HepG2 (cell line): ENCODE measurements around the gene GRK4. TPM values are rescaled to one million over a fixed set of nuclear protein-coding genes. Genes with fewer than 3 reads are reported as not detected.

ENCODE experiments used
- ATAC-seq: fragments of 200-7000 bp; cut with Tn5 transposase; 3 replicates; pipeline ENCODE4 v1.9.1; 2020; ENCODE audit warnings: mild to moderate bottlenecking, moderate library complexity
- BruUV-seq: library from RNA; stranded (reverse); fragments of 400-500 nt; replicated peaks from 2 replicates; lab custom pipeline; 2021; lab: Mats Ljungman, UMichigan
- CTCF ChIA-PET: fragments of 300-600 bp; formaldehyde crosslinking; extraction: SDS; loops from one replicate; lab custom pipeline; 2021; ENCODE audit warnings: low total read pairs, inconsistent platforms, low intra/inter-chr PET ratio; lab: Yijun Ruan, JAX
- POLR2A ChIA-PET: fragments of 350-600 bp; sonication (Branson Sonifier 250); formaldehyde crosslinking; loops from one replicate; lab custom pipeline; 2020; ENCODE audit warnings: antibody characterized with exemption, inconsistent platforms; lab: Yijun Ruan, JAX
- DNase-seq: peaks from one replicate; pipeline ENCODE4 v3.0.0-alpha.2; 2015; ENCODE audit warnings: low spot score
- FAIRE-seq: peaks from 3 replicates; lab custom pipeline; 2011; peaks lifted over from hg19 to GRCh38; lab: Jason Lieb, UNC
- H2AFZ ChIP-seq: one replicate; pipeline ENCODE4 v1.6.1; 2011; ENCODE audit warnings: low read length, inconsistent platforms
- H3K27ac ChIP-seq: fragments of 300-600 bp; 3 replicates; pipeline ENCODE4 v1.8.0; 2011; ENCODE audit warnings: mixed run types, mild to moderate bottlenecking, mixed read lengths, low read length, inconsistent platforms; ENCODE audit not compliant: insufficient read depth; ENCODE audit errors: extremely low read length
- H3K27me3 ChIP-seq, 2 experiments: fragments of 200-600 bp in 1 of 2; 2 replicates in 1 of 2; 3 replicates in 1 of 2; pipeline versions ENCODE4 v1.6.0 to v1.8.0; 2011; ENCODE audit warnings: low read length in 2 of 2, mild to moderate bottlenecking in 2 of 2, moderate library complexity in 2 of 2, inconsistent platforms in 1 of 2; ENCODE audit not compliant: insufficient read depth in 2 of 2, control insufficient read depth in 1 of 2
- H3K36me3 ChIP-seq, 2 experiments: fragments of 200-600 bp in 1 of 2; replicated peaks in 1 of 2; 2 replicates in 1 of 2; 3 replicates in 1 of 2; pipeline versions ENCODE4 v1.5.1 to v1.8.0; 2011; ENCODE audit warnings: low read length in 2 of 2, inconsistent platforms in 1 of 2; ENCODE audit not compliant: insufficient read depth in 2 of 2, control insufficient read depth in 1 of 2
- H3K4me1 ChIP-seq: 2 replicates; pipeline ENCODE4 v1.5.1; 2012; ENCODE audit warnings: low read length, inconsistent platforms; ENCODE audit not compliant: insufficient read depth
- H3K4me2 ChIP-seq: 2 replicates; pipeline ENCODE4 v1.6.0; 2011; ENCODE audit warnings: low read depth, low read length, inconsistent platforms
- H3K4me3 ChIP-seq, 3 experiments: fragments of 200-600 bp in 1 of 3; sonication (generic), shearing (Covaris generic) in 1 of 3; replicated peaks in 1 of 3; 2 replicates each; pipeline ENCODE4 v1.5.1; 2011 to 2016; ENCODE audit warnings: low read length in 3 of 3, inconsistent platforms in 2 of 3, low read depth in 2 of 3, mild to moderate bottlenecking in 2 of 3, control low read depth in 1 of 3, mixed read lengths in 1 of 3; ENCODE audit not compliant: insufficient read depth in 1 of 3
- H3K79me2 ChIP-seq: one replicate; pipeline ENCODE4 v1.6.1; 2011; ENCODE audit warnings: low read length, inconsistent platforms; ENCODE audit not compliant: insufficient read depth
- H3K9ac ChIP-seq: 2 replicates; pipeline ENCODE4 v1.6.0; 2011; ENCODE audit warnings: mild to moderate bottlenecking, low read depth, low read length, inconsistent platforms; ENCODE audit not compliant: insufficient read depth
- H3K9me3 ChIP-seq: 2 replicates; pipeline ENCODE4 v1.5.1; 2012; ENCODE audit warnings: mild to moderate bottlenecking, low read length
- H4K20me1 ChIP-seq: 2 replicates; pipeline ENCODE4 v1.6.0; 2011; ENCODE audit warnings: inconsistent platforms, mild to moderate bottlenecking, low read length, moderate library complexity; ENCODE audit not compliant: insufficient read depth
- ADNP ChIP-seq: sonication (generic); formaldehyde crosslinking; IDR thresholded peaks from 2 replicates; pipeline ENCODE4 v1.4.0; 2020; ENCODE audit warnings: missing genetic modification reagents
- BCL6 ChIP-seq: IDR thresholded peaks from 2 replicates; pipeline ENCODE4 v1.6.1; 2016; ENCODE audit warnings: missing genetic modification reagents, missing compliant biosample characterization
- ETV6 ChIP-seq: sonication (generic); formaldehyde crosslinking; conservative IDR thresholded peaks from 2 replicates; pipeline ENCODE4 v1.4.0; 2020; ENCODE audit warnings: missing genetic modification reagents
- FOXK1 ChIP-seq: sonication (generic); formaldehyde crosslinking; IDR thresholded peaks from 2 replicates; pipeline ENCODE4 v1.4.0; 2020; ENCODE audit warnings: low read depth, missing genetic modification reagents, borderline replicate concordance
- FOXK2 ChIP-seq: fragments of 450-650 bp; IDR thresholded peaks from 2 replicates; pipeline ENCODE4 v1.6.1; 2016
- KMT2A ChIP-seq: sonication (generic); formaldehyde crosslinking; IDR thresholded peaks from 2 replicates; pipeline ENCODE4 v1.4.0; 2020; ENCODE audit warnings: missing genetic modification reagents
- NR2F6 ChIP-seq, 2 experiments: IDR thresholded peaks; 2 replicates each; pipeline ENCODE4 v1.6.1; 2016; ENCODE audit warnings: antibody characterized with exemption in 1 of 2, mild to moderate bottlenecking in 1 of 2
- NR3C1 ChIP-seq: sonication (generic); formaldehyde crosslinking; IDR thresholded peaks from 2 replicates; pipeline ENCODE4 v1.4.0; 2020; ENCODE audit warnings: missing genetic modification reagents
- PBX2 ChIP-seq: IDR thresholded peaks from 2 replicates; pipeline ENCODE4 v1.6.1; 2016; ENCODE audit warnings: control low read depth
- POLR2AphosphoS2 ChIP-seq: IDR thresholded peaks from 2 replicates; pipeline ENCODE4 v1.6.1; 2011; ENCODE audit warnings: low read depth, low read length, improper control_type of control experiment
- RORA ChIP-seq: sonication (generic); formaldehyde crosslinking; IDR thresholded peaks from 2 replicates; pipeline ENCODE4 v1.5.0; 2020; ENCODE audit warnings: mild to moderate bottlenecking, missing genetic modification reagents, moderate library complexity
- SCMH1 ChIP-seq: sonication (generic); formaldehyde crosslinking; IDR thresholded peaks from 2 replicates; pipeline ENCODE4 v1.9.0; 2021; ENCODE audit warnings: missing genetic modification reagents, mild to moderate bottlenecking, borderline replicate concordance
- SMC3 ChIP-seq: IDR thresholded peaks from 2 replicates; pipeline ENCODE4 v1.6.1; 2011; ENCODE audit warnings: low read length, improper control_type of control experiment
- STAT5B ChIP-seq: sonication (generic); formaldehyde crosslinking; IDR thresholded peaks from 2 replicates; pipeline ENCODE4 v1.4.0; 2020; ENCODE audit warnings: missing genetic modification reagents
- ZMYM4 ChIP-seq: sonication (generic); formaldehyde crosslinking; IDR thresholded peaks from 2 replicates; pipeline ENCODE4 v1.8.1; 2023; ENCODE audit warnings: mild to moderate bottlenecking, missing genetic modification reagents
- ZNF20 ChIP-seq: sonication (generic); formaldehyde crosslinking; IDR thresholded peaks from 2 replicates; pipeline ENCODE4 v1.4.0; 2020; ENCODE audit warnings: mild to moderate bottlenecking, moderate library complexity, missing genetic modification reagents
- ZNF33A ChIP-seq: sonication (generic); formaldehyde crosslinking; IDR thresholded peaks from 2 replicates; pipeline ENCODE4 v1.5.1; 2020; ENCODE audit warnings: missing genetic modification reagents, mild to moderate bottlenecking, moderate library complexity, borderline replicate concordance
- ZNF605 ChIP-seq: sonication (generic); formaldehyde crosslinking; IDR thresholded peaks from 2 replicates; pipeline ENCODE4 v1.8.0; 2022; ENCODE audit warnings: mild to moderate bottlenecking, missing genetic modification reagents
- ZNF720 ChIP-seq: sonication (generic); formaldehyde crosslinking; IDR thresholded peaks from 2 replicates; pipeline ENCODE4 v1.4.0; 2020; ENCODE audit warnings: missing genetic modification reagents
- ZNF841 ChIP-seq: sonication (generic); formaldehyde crosslinking; IDR thresholded peaks from 2 replicates; pipeline ENCODE4 v1.8.1; 2023; ENCODE audit warnings: missing genetic modification reagents, borderline replicate concordance
- WGBS: methylation state at CpG from one replicate; pipeline ENCODE4 v1.1.6; 2017; ENCODE audit warnings: low lambda C conversion rate; 5-methylcytosine and 5-hydroxymethylcytosine counted together
- in situ Hi-C: cut with HindIII; loops from 2 replicates; pipeline ENCODE4 v1.10.0; 2017; ENCODE audit warnings: low pct_unique_long_range_greater_than_20kb; ENCODE audit not compliant: extremely low pct_ligation_motif_present
- intact Hi-C: fragments of 100-400 bp; cut with micrococcal nuclease; formaldehyde crosslinking; loops from one replicate; pipeline ENCODE4 v1.10.0; 2022; ENCODE audit not compliant: unreplicated experiment
- polyA plus RNA-seq, 8 experiments: library from polyadenylated mRNA; depleted of rRNA in 3 of 8; stranded (reverse) in 7 of 8; unstranded in 1 of 8; fragments of >200 nt; fragmentation: Illumina TruSeq in 4 of 8; extraction: Trizol in 4 of 8; gene quantifications; 2 replicates each; pipeline versions ENCODE4 v1.2.1 to v1.2.3, GENCODE V29; 2011 to 2016; ENCODE audit warnings: low read depth in 4 of 8, missing spikeins in 1 of 8, mixed read lengths in 1 of 8; ENCODE audit not compliant: insufficient read depth in 1 of 8
- total RNA-seq, 5 experiments: library from RNA; depleted of rRNA; stranded (reverse); fragments of >200 nt; fragmentation: Illumina TruSeq; extraction: Trizol; gene quantifications; 2 replicates each; pipeline ENCODE4 v1.2.3, GENCODE V29; 2016; ENCODE audit warnings: low read depth in 1 of 5

The GRK4 gene
- total and polyA plus RNA-seq, 2 of the 13 experiments (the other 11 are each of a cell fraction or from before 2014, with no cell fraction given) = 1.8 to 2.0 TPM

DNA sequence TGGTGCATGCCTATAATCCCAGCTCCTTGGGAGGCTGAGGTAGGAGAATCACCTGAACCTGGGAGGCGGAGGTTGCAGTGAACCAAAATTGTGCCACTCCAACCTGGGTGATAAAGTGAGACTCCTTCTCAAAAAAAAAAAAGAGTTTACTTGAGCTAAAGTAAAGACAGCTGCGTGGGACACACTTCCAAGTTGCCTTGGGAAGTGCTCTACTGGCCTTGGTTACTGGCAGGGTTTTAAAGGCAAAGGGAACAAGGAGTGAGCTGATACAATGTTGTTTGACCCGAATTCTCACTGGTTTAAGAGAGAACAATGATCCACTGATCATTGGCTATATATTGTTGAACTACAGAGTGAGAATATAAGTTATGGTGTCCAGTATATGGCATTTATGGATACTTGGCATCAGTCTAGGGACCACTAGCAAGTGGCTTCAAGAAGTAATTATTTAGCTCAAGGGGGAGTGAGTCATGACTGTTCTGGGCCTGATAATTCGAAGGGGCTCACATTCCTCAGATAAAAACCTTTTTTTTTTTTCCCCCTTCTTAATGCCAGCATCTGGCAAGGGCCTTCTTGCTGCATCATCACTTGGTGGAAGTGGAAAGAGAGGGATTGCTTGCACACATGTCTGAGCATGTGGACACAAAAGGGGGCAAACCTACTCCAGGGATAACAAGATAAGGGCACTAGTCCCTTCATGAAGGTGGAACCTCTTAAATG is 32.3 kb downstream of the GRK4 start:
- FAIRE-seq (no peak), DNase-seq (no peak), ATAC-seq (no peak)
- no peak overlapping the region for H3K9ac ChIP-seq
- POLR2A ChIA-PET = no interaction called here
- no TSS peak for BruUV-seq
- intact Hi-C loops (no loop called here), in situ Hi-C loops (no loop called here)
- H4K20me1 ChIP-seq = no peaks in the 10 kb centered on the region
- peaks cover 0 to 7% of the 10 kb centered on the region in 2 experiments; a peak in 1 of 5 replicates for H3K27me3 ChIP-seq
- H3K4me2 ChIP-seq = no peak overlapping the region
- no peaks in the 10 kb centered on the region for H3K79me2 ChIP-seq
- H3K4me1 ChIP-seq = no peaks in the 10 kb centered on the region
- no peak overlapping the region for H2AFZ ChIP-seq
- H3K36me3 ChIP-seq = no peaks in the 10 kb centered on the region
- H3K4me3 ChIP-seq = no peak overlapping the region
- WGBS = 25% methylated on average over 4 of the region's 4 CpGs
- CTCF ChIA-PET = no interaction called here
- TF ChIP-seq SCMH1 = no peak
- no peak for TF ChIP-seq ZNF33A
- TF ChIP-seq ZNF841 = no peak
- TF ChIP-seq SMC3 = no peak
- no peak for TF ChIP-seq KMT2A (CRISPR knock-in tag)
- TF ChIP-seq RORA (CRISPR knock-in tag) = no peak
- no peak for TF ChIP-seq ETV6 (CRISPR knock-in tag)
- no peak for TF ChIP-seq ZNF605 (CRISPR knock-in tag)
- no peak for TF ChIP-seq NR3C1 (CRISPR knock-in tag)
- no peak for TF ChIP-seq ZMYM4 (CRISPR knock-in tag)
- TF ChIP-seq ZNF720 = no peak
- no peak for TF ChIP-seq NR2F6 (IDR thresholded peaks at IDR 0.05)
- no peak for TF ChIP-seq NR2F6 (CRISPR knock-in tag; IDR thresholded peaks at IDR 0.05)
- no peak for TF ChIP-seq ADNP (CRISPR knock-in tag)
- no peak for TF ChIP-seq BCL6 (CRISPR knock-in tag)
- no peak for TF ChIP-seq FOXK2
- TF ChIP-seq STAT5B (CRISPR knock-in tag) = no peak
- TF ChIP-seq PBX2 = no peak
- no peak for TF ChIP-seq FOXK1 (CRISPR knock-in tag)
- TF ChIP-seq POLR2AphosphoS2 = no peak
- no peak for TF ChIP-seq ZNF20
- H3K27ac ChIP-seq = no peak overlapping the region
- no peaks in the 10 kb centered on the region for H3K9me3 ChIP-seq
